ENCODE data around the gene SLC7A4. TPM values are rescaled to one million over a fixed set of nuclear protein-coding genes. Genes with fewer than 3 reads are reported as not detected.

Gene SLC7A4
- total and polyA plus RNA-seq, 9 donors: 0.16 to 4.8 (median 0.47) TPM; not detected in 2

GRCh38 chr22:20979940-20980453 lies 52.4 kb downstream of the SLC7A4 start:
- H3K4me3 ChIP-seq: peak overlapping the region; percentile 4
- no peaks in the 10 kb centered on the region for H3K27me3 ChIP-seq
- WGBS, 3 donors: 24 to 43% (median 30%) methylated on average over 9 to 13 of the region's 13 CpGs
- TF ChIP-seq POLR2A (IDR thresholded peaks at IDR 0.05) (no peak), CTCF (IDR thresholded peaks at IDR 0.05) (no peak), EP300 (IDR thresholded peaks at IDR 0.05) (no peak)
- H3K9me3 ChIP-seq: no peaks in the 10 kb centered on the region
- H3K4me1 ChIP-seq (ENCODE audit: insufficient read depth): peaks cover 17% of the 10 kb centered on the region
- no peaks in the 10 kb centered on the region for H3K36me3 ChIP-seq
- H3K27ac ChIP-seq: no peak overlapping the region
- intact Hi-C loops (cut with DNase I): loop anchor here in 1 of 4 donors (5.0 kb wide), 1 partner anchor 67 kb away; the partner anchor contains the start of gene LRRC74B
- no peak for DNase-seq

GRCh38 chr22:20979243-20979809 lies 53.0 kb downstream of the SLC7A4 start:
- intact Hi-C loops (cut with DNase I): no loop called here

More at GRCh38 chr22:20979243-20979809, 53.0 kb downstream of the SLC7A4 start:
- peak; percentile 57 to 76 (median 72) for DNase-seq
- peaks cover 17% of the 10 kb centered on the region for H3K4me1 ChIP-seq (ENCODE audit: insufficient read depth)
- H3K9me3 ChIP-seq: no peaks in the 10 kb centered on the region
- TF ChIP-seq CTCF (IDR thresholded peaks at IDR 0.05) (no peak), EP300 (IDR thresholded peaks at IDR 0.05) (no peak)
- 11 to 13% (median 13%) methylated on average over 37 to 39 of the region's 39 CpGs for WGBS, 3 donors
- H3K27me3 ChIP-seq: no peaks in the 10 kb centered on the region
- H3K4me3 ChIP-seq: peak overlapping the region; percentile 4
- no peaks in the 10 kb centered on the region for H3K36me3 ChIP-seq
- H3K27ac ChIP-seq: no peak overlapping the region

MicroRNAs within 50 kb of the gene (microRNA counts, 767-probe panel; counts per million panel counts)
- microRNA hsa-miR-649: 530 counts per million, percentile 78 among the panel's probes with 10 or more counts

Small RNAs within 50 kb of the gene (microRNA-seq; reads per million reads assigned to microRNA genes)
- 0 reads per million in 3 donors for gene MIR649

Small RNAs within 50 kb of the gene (small RNA-seq; reads per million reads assigned to genes)
- not detected for gene MIR649

Other genes starting within 250 kb of the SLC7A4 start
- gene PI4KA, start 173.8 kb downstream of the SLC7A4 start, total RNA-seq: 10 to 100 TPM; 50.0 to 97.6 (median 66.7) TPM
- gene PI4KA, start 173.8 kb downstream of the SLC7A4 start, polyA plus RNA-seq: 10 to 100 TPM; 30.6 to 36.9 TPM
- 10 to 100 TPM; 12.1 to 25.1 (median 22.9) TPM for gene SNAP29, start 173.6 kb downstream of the SLC7A4 start, total RNA-seq
- gene SNAP29, start 173.6 kb downstream of the SLC7A4 start, polyA plus RNA-seq: 10 to 100 TPM; 12.0 to 58.6 TPM
- gene CRKL, start 115.2 kb downstream of the SLC7A4 start, total RNA-seq: 10 to 100 TPM; 42.8 to 71.5 (median 58.0) TPM
- gene CRKL, start 115.2 kb downstream of the SLC7A4 start, polyA plus RNA-seq: 10 to 100 TPM; 22.7 to 51.5 TPM
- gene AIFM3, start 65.3 kb downstream of the SLC7A4 start, total RNA-seq: 1 to 10 TPM in 4 of 7 donors, under 1 TPM in 3; 0.43 to 2.7 (median 1.1) TPM
- gene AIFM3, start 65.3 kb downstream of the SLC7A4 start, polyA plus RNA-seq: 1 to 10 TPM in 1 of 2 donors, not detected in 1; 1.1 TPM
- 10 to 100 TPM; 30.4 to 73.4 (median 51.6) TPM for gene LZTR1, start 50.3 kb downstream of the SLC7A4 start, total RNA-seq
- 10 to 100 TPM; 28.2 to 32.3 TPM for gene LZTR1, start 50.3 kb downstream of the SLC7A4 start, polyA plus RNA-seq
- gene THAP7, start 30.4 kb downstream of the SLC7A4 start, total RNA-seq: 10 to 100 TPM; 27.5 to 54.0 (median 39.3) TPM
- 10 to 100 TPM in 1 of 2 donors, 1 to 10 TPM in 1; 7.8 to 54.9 TPM for gene THAP7, start 30.4 kb downstream of the SLC7A4 start, polyA plus RNA-seq
- gene P2RX6, start 17.4 kb downstream of the SLC7A4 start, total RNA-seq: 1 to 10 TPM in 4 of 7 donors, under 1 TPM in 3; 0.69 to 1.6 (median 1.0) TPM
- 1 to 10 TPM in 1 of 2 donors, under 1 TPM in 1; 0.47 to 1.3 TPM for gene P2RX6, start 17.4 kb downstream of the SLC7A4 start, polyA plus RNA-seq
- 1 to 10 TPM in 2 of 7 donors, under 1 TPM in 2, not detected in 3; 0.25 to 3.0 (median 0.77) TPM for gene LRRC74B, start 13.4 kb upstream of the SLC7A4 start, total RNA-seq
- gene LRRC74B, start 13.4 kb upstream of the SLC7A4 start, polyA plus RNA-seq: under 1 TPM; 0.02 to 0.03 TPM

Data from ovary (tissue), 9 donors.